DND-41 (cell line): ENCODE measurements around the gene PER2.
A peak's percentile ranks its signal among the peaks of the same experiment; 100 is the strongest.

Experiments used
- CTCF ChIP-seq: IDR thresholded peaks from 2 replicates; pipeline ENCODE4 v1.5.1; 2012; ENCODE audit warnings: borderline replicate concordance, low read length, moderate library complexity, mild to moderate bottlenecking; ENCODE audit not compliant: poor library complexity, severe bottlenecking; ENCODE audit errors: extremely low read depth
- EZH2 ChIP-seq: IDR thresholded peaks from 3 replicates; pipeline ENCODE4 v1.6.1; 2012; ENCODE audit warnings: borderline replicate concordance, low read depth, mild to moderate bottlenecking, moderate library complexity, low read length, inconsistent platforms; ENCODE audit not compliant: severe bottlenecking

DNA sequence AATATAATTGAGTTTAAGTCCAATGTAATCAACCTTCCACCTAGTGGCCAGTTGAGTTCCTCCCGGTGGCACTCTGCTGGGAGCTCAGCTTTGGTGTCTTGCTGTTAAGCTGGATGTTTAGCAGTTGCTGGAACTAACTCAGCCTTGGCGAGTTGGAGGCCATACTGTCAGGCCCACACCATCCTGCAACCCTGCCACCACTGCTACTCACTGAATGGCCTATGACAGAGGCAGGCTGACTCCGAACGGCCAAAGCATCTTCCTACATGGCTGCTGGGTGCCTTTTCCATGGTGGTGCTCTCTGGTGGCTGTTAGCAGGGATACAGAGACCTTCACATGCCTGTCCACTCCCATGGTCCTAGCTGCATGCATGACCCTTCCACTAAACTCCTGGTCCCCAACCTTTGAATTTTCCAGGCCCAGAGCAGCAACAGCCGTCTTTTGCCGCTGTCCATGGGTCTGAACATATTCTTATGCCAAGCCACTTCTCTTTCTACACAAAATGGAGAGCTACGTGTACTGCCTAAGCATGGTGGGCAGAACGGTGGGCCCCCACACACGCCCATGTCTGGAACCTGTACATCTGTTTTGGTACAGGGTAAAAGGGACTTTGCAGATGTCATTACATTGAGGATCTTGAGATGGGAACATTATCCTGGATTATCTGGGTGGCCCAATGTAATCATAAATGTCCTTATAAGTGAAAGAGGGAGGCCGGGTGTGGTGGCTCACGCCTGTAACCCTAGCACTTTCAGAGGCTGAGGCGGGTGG, 16.9 kb upstream of the PER2 start:
- TF ChIP-seq CTCF (peak; percentile 31), EZH2 (no peak)
